Progenitor cell of endocrine pancreas (in vitro differentiated cells): Measurements from ENCODE around the gene TGFB2. TPM values are rescaled to one million over a fixed set of nuclear protein-coding genes. Genes with fewer than 3 reads are reported as not detected.

Experiments used
- DNase-seq: peaks from one replicate; pipeline ENCODE4 v3.0.0; 2021; ENCODE audit warnings: low spot score; ENCODE audit not compliant: unreplicated experiment
- H3K27ac Mint-ChIP-seq: 2 replicates; pipeline ENCODE4 v1.8.0; 2021; ENCODE audit warnings: mild to moderate bottlenecking, moderate library complexity, mixed read lengths
- H3K27me3 Mint-ChIP-seq: 2 replicates; pipeline ENCODE4 v1.8.0; 2021; ENCODE audit warnings: mixed read lengths
- H3K36me3 Mint-ChIP-seq: 2 replicates; pipeline ENCODE4 v1.8.0; 2022; ENCODE audit warnings: mixed read lengths; ENCODE audit not compliant: insufficient read depth
- H3K4me1 Mint-ChIP-seq: 2 replicates; pipeline ENCODE4 v1.8.0; 2021; ENCODE audit warnings: low read depth, mixed read lengths
- H3K4me3 Mint-ChIP-seq: 2 replicates; pipeline ENCODE4 v1.8.0; 2021; ENCODE audit warnings: low read depth, mild to moderate bottlenecking, moderate library complexity, mixed read lengths
- H3K9me3 Mint-ChIP-seq: 2 replicates; pipeline ENCODE4 v1.8.0; 2021; ENCODE audit warnings: low read depth, mixed read lengths
- CTCF ChIP-seq: fragments of 200-600 bp; sonication (generic); IDR thresholded peaks from one replicate; pipeline ENCODE4 v1.5.0; 2021; ENCODE audit warnings: antibody characterized with exemption, mild to moderate bottlenecking; ENCODE audit not compliant: unreplicated experiment
- total RNA-seq: library from RNA; stranded (reverse); gene quantifications from 2 replicates; pipeline ENCODE4 v1.2.1, GENCODE V29; 2021

The TGFB2 gene
- total RNA-seq, 1 donor from 2014 or later: 26.4 TPM

- no peaks in the 10 kb centered on the region for H3K27me3 Mint-ChIP-seq
- no peak for TF ChIP-seq CTCF
Observed at GRCh38 chr1:218424502-218424901, 79.4 kb downstream of the TGFB2 start.

GRCh38 chr1:218425647-218426342, 80.7 kb downstream of the TGFB2 start:
- Mint-ChIP-seq H3K27me3 (no peaks in the 10 kb centered on the region), H3K36me3 (peaks cover 2% of the 10 kb centered on the region), H3K4me1 (no peaks in the 10 kb centered on the region), H3K27ac (no peak overlapping the region), H3K4me3 (no peak overlapping the region), H3K9me3 (no peaks in the 10 kb centered on the region)
- no peak for DNase-seq
- TF ChIP-seq CTCF: no peak

More at GRCh38 chr1:218424502-218424901, 79.4 kb downstream of the TGFB2 start:
- Mint-ChIP-seq H3K4me1 (no peaks in the 10 kb centered on the region), H3K36me3 (peaks cover 2% of the 10 kb centered on the region), H3K27ac (no peak overlapping the region), H3K4me3 (no peak overlapping the region), H3K9me3 (no peaks in the 10 kb centered on the region)
- DNase-seq: no peak

GRCh38 chr1:218426343-218426657, 81.2 kb downstream of the TGFB2 start:
- Mint-ChIP-seq H3K36me3 (peaks cover 2% of the 10 kb centered on the region), H3K4me1 (no peaks in the 10 kb centered on the region), H3K27me3 (no peaks in the 10 kb centered on the region), H3K27ac (no peak overlapping the region), H3K4me3 (no peak overlapping the region), H3K9me3 (no peaks in the 10 kb centered on the region)
- TF ChIP-seq CTCF: no peak
- DNase-seq: no peak

- Mint-ChIP-seq H3K4me1 (no peaks in the 10 kb centered on the region), H3K4me3 (no peak overlapping the region)
- no peak for TF ChIP-seq CTCF
Observed at GRCh38 chr1:218429301-218429700, 84.2 kb downstream of the TGFB2 start.

GRCh38 chr1:218430346-218430745, 85.2 kb downstream of the TGFB2 start:
- Mint-ChIP-seq H3K36me3 (peaks cover 6% of the 10 kb centered on the region), H3K9me3 (no peaks in the 10 kb centered on the region), H3K27ac (no peak overlapping the region), H3K4me1 (no peaks in the 10 kb centered on the region), H3K27me3 (no peaks in the 10 kb centered on the region), H3K4me3 (no peak overlapping the region)
- no peak for DNase-seq
- TF ChIP-seq CTCF: no peak

More at GRCh38 chr1:218429301-218429700, 84.2 kb downstream of the TGFB2 start:
- DNase-seq: no peak
- Mint-ChIP-seq H3K27ac (no peak overlapping the region), H3K27me3 (no peaks in the 10 kb centered on the region), H3K9me3 (no peaks in the 10 kb centered on the region), H3K36me3 (peaks cover 5% of the 10 kb centered on the region)
